GOT3 (cell line): ENCODE data around the gene IRF8.
"Not testable (repeated sequence)": the region's sequence is repeated elsewhere in the genome, so short reads cannot be mapped to it uniquely, and the experiment has no call there.

Experiments
- DNase-seq: peaks from one replicate; lab custom pipeline; 2025; ENCODE audit warnings: mixed read lengths; lab: John Stamatoyannopoulos, UW

The IRF8 gene

DNA sequence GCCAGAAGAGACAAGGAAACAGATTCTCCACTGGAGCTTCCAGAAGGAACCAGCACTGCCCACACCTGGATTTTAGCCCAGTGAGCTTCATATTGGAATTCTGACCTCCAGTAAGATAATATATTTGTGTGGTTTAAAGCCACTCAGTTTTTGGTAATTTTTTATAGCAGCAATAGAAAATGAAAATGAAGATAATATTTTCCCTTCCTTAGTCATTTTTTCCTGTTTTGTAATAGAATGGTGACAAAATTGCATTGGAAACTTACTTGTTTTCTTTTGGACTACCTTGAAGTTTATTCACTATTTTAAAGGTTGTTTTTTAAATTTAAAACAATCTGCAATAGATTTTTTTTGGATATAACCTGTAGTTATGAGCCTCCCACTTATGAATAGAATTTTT, 29.8 kb upstream of the IRF8 start:
- DNase-seq, result no peak

DNA sequence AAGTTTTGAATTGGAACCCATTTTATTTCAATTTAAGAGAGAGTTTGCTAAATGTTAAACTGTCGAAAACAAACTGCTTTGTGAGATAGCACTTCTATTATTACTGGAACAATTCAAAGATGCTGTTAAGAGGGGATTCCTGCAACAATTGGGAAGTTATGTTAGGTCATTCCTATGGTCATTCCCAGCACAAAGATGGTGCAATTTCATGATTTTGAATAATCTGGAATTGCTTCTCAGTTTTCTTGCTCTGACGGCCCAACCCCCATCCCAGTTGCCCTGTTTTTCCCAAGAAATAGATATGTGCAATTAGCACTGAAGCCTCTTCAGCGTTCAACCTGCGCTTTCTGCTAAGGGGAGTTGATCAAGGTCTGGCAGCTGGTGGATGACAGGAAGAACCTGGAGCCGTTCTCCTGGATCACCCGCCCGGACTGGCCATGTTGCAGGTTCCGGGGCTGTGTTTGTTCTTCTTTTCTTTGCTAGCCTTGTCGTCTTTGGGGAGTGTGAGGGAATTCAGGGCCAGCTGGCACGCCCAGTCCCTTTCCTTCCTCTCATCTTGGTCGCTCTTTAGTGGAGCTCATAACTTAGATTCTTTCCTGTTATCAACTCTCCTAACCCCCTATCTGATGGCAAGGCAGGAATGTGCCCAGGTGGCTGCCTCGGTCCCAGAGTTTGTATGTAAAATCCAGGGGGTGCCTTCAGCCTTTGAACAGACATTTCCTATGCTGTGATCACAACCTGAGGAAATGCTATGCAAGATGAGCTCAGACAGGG, 29.0 kb upstream of the IRF8 start:
- DNase-seq, result no peak

DNA sequence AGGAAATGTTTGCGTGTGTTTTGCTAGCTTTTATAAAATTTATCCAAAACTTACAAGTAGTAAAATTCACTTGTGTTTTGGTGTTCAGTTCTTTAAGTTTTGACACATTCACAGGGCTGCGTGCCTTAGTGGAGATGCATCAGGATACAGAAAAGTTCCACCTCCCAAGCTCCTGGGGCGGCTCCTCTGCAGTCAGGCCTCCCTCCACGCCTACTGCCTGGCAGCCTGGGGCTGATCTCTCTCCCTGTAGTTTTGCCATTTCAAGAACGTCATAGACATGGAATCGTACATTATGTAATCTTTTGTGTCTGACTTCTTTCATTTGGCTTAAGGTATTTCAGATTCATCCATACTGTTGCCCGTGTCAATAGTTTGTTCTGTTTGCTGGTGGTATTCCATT, 27.2 kb upstream of the IRF8 start:
- DNase-seq, result no peak

DNA sequence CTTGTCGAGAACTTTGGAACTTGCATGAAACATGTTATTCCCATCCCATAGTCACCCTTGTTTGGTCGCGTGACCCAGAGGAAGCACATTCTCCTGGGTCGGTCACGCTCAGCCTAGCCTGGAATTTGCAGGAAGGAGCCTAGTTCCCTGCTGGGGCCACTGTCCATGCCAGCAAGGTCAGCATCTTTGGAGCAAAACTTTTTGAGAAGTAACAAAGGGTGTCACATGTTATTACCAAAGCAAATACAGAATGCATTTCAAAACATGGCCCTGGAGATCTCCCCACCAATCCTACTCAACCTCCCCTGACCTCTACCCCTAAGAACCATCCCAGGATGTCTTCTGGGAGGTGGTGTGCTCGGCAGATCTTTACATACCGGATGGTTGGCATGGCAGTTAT, 26.2 kb upstream of the IRF8 start:
- no peak for DNase-seq

DNA sequence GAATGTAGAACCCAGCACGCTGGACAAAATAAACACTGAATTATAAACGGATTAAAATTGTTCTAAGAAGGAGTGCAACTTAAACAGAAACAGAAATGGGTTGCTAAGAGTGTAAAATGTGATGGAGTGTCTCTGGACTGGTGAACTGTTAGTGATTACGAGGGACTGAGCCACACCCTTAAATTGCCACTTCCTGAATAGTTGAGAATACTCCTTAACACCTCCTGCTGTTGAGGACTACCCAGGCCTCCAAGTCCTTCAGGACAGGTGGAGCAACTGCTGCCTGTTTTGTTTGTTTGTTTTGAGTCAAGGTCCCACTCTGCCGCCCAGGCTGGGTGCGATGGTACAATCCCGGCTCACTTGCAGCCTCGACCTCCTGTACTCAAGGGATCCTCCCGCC, 25.8 kb upstream of the IRF8 start:
- no peak for DNase-seq

DNA sequence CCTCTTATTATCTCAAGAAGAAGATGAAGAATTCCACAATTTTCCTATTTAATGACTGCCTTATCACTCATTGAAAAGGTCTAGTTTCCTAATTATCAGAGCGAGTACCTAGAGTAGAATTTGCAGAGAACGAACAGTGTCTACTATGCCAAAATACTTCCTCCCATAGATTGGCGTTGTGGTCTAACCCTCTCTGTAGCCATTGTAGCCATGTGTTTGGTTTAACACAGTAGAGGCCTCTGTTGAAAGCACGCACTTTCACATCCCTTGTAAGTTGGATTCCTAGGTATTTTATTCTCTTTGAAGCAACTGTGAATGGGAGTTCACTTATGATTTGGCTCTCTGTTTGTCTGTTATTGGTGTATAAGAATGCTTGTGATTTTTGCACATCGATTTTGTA, 24.9 kb upstream of the IRF8 start:
- not testable (repeated sequence) for DNase-seq

DNA sequence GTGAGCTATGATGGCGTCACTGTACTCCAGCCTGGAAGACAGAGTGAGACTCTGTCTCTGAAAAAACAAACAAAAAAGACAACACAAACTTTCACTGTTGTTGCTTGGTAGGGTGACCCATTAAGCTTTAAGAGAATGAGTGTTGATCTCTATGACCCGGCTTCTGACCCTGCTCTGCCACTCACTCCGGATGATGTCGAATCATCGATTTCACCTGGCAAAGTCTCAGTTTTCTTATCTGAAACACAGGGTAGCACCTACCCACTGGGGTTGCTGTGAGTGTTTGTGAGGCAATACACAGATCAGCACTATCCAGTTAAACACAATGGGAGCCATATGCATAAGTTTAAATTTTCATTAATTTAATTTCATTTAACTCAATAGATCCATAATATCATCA, 20.6 kb upstream of the IRF8 start:
- DNase-seq, result no peak

DNA sequence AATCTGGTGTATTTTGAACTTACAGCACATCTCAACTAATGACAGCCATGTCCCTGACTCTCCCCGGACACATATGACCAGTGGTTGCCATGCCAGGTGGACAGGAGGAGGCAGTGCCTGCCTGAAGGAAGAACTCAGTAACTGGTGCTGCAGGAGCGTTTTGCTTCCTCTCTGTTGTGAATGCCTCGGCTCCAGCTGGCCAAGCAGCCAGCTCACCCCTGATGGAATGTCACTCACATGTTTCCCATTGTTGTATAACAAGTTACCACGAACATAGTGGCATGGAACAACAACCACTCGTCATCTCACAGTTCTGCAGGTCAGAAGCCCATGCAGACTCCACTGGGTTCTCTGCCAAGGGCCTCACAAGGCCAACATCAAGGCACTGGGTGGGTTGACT, 20.1 kb upstream of the IRF8 start:
- no peak for DNase-seq

DNA sequence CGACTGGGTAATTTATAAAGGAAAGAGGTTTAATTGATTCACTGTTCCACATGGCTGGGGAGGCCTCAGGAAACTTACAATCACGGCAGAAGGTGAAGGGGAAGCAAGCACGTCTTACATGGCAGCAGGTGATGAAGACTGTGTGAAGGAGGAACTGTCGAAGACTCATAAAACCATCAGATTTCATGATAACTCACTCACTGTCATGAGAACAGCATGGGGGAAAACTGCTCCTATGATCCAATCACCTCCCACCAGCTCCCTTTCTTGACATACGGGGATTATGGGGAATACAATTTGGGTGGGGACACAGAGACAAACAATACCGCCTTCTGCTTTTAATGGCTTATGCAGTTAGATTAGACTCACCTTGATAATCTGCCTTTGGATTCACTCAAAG, 19.4 kb upstream of the IRF8 start:
- DNase-seq, result no peak

DNA sequence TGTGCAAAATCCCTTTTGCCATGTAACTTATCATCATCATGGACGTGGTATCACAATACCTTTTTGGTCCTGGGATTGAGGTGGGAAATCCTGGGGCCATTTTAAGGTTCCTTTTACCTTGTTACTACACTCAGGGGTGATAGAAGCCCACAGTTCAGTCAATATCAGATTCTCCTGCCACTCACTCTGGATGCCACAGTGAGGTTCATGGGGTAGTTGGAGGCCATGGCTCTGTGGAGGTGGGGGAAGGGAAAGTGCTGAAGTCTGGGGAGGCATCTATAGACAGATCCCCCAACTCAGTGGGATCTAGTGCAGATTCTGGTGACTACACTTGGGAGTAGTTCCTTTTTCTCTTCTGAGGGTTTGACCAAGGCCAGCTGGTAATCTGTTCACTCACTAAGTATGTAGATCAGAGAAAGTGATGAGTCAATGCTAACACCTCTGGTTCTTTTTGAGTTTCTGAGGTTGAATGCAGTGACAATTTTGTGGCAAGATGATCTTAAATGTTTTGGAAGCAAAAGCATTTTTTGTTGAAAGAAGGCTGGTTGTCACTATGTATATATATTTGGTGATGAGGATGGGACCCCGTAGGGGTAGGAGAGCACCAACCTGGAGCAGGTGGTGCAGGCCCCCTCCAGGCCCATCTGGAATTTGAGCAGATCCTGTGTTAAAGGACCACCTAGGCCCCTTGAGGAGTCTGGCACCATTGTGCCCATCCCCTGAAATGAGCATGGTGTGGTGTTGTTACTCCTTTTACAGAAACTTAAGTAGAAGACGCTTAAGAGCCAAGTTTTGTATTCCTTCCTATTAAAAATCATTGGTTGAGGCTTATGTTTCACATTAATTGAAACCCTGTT, 18.8 kb upstream of the IRF8 start:
- no peak for DNase-seq

DNA sequence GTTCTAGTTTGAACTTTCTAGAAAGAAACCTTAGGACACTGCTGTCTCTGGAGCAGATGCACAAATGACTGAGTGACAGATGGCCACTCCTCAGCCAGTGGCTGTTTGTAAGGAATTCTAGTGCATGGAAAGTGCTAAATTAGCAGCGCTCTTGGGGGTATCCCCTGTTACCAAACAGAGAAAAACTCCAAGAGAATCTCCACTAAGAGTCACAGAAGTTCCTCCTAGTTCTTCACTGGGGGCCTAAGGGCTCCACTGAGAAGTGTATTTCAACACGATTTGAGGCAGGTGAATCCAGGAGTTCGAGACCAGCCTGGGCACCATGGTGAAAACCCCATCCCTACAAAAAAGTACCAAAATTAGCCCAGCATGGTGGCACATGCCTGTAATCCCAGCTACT, 18.1 kb upstream of the IRF8 start:
- no peak for DNase-seq

DNA sequence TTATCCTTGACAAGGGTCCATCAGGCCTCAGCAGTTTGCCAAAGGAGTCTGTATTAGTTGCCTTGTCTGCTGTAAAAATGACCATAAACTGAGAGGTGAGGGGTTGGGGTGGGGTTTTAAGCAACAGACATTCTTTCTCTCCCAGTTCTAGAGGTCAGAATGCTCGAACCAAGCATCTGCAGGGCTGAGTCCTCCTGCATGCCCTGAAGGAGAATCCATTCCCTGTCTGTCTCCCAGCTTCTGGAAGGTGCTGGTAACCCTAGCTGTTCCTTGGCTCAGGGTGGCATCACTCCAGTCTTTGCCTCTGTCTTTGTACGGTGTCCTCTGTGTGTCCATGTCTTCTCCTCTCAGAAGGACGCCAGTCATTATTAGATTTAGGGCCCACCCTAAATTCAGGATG, 17.5 kb upstream of the IRF8 start:
- DNase-seq, result no peak

DNA sequence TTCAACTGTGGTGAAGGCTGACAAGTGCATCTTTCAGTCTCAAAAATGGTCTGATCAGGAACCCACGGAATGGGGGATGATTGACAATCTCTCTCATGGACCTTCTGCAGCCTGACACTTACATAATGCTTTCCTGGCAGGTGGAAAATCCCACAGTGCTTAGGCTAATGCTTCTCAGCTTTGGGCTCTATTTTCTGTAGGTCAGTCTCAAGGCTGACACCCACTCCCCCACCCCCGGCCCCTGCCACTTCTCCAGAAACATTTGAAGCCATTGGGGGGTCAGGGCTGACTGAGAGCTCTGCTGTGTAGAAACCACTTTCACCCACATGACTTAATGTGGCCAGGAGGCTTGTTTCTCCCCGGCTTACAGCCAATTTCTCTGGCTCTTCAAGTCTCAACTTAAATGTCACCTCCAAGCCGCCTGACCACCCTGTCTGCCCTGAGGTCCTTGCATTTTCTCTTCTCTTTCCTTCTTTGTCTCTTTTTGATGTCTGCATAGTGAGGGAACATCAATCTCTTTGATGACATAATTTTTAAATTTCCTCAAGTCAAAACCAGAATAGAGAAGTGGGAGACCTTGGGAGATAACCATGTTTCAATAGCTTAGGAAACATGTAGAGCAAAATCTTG, 16.7 kb upstream of the IRF8 start:
- DNase-seq, result no peak

DNA sequence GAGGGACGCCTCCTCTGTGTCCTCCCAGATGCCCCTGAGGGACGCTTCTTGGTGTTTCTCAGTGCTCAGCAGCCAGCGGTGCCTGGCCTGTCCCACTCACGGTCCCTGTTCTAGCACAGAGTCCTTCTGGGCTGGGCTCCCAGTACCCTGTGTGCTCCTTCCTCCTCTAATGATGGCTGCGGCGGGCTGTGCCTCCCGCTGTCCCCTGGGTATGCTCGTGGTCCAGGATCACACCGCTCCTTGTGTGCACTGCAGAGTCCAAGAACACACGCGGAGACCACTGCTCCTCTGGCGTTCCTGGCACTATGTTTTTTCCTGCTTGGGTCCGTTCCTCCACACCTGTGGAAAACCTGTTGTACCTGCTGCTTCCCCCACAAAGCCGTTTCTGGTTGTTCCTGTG, 15.1 kb upstream of the IRF8 start:
- no peak for DNase-seq

DNA sequence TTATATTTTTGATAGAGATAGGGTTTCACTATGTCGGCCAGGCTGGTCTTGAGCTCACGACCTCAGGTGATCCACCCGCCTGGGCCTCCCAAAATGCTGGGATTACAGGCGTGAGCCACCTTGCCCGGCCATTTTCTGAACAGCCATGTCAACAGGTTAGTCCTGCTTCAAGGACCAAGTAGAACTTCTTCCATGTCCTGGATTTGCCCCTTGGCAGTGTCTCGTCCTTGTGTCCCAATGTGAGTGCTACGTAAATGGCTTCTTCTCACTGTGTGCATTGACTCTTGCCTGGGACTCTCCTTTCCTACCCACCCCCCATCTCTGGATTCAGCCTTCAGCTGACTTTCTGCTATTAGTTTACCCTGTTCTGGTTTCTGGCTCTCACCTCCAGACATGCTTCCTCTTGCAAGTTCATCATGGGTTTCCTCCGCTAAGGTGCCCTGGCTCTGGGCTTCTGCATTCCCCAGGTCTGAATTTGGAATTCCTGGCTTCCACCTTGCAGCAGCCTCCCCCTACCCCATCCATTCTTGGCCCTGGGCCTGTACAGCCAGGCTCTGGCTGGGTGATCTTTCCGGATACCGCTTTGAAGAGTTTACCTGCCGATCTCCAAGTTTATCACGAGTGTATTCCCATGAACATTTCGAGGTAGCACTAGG, 14.0 kb upstream of the IRF8 start:
- no peak for DNase-seq

DNA sequence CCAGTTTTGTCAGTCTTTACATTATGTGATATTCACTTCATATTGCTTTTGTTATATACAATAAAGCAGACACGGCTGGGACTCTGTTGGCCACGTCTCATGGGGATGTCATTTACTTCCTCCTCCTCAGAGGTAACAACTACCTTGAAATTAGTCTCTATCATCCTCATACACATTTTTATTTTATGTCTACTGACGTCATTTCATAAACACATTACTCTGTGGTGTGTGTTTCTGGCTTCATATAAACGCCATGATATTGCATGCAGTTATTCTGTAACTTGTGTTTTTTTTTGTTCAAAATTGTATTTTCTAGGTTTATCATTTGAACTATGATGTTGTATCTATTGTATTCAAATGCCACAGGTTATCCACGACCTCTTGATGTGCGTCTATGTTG, 13.4 kb upstream of the IRF8 start:
- no peak for DNase-seq

DNA sequence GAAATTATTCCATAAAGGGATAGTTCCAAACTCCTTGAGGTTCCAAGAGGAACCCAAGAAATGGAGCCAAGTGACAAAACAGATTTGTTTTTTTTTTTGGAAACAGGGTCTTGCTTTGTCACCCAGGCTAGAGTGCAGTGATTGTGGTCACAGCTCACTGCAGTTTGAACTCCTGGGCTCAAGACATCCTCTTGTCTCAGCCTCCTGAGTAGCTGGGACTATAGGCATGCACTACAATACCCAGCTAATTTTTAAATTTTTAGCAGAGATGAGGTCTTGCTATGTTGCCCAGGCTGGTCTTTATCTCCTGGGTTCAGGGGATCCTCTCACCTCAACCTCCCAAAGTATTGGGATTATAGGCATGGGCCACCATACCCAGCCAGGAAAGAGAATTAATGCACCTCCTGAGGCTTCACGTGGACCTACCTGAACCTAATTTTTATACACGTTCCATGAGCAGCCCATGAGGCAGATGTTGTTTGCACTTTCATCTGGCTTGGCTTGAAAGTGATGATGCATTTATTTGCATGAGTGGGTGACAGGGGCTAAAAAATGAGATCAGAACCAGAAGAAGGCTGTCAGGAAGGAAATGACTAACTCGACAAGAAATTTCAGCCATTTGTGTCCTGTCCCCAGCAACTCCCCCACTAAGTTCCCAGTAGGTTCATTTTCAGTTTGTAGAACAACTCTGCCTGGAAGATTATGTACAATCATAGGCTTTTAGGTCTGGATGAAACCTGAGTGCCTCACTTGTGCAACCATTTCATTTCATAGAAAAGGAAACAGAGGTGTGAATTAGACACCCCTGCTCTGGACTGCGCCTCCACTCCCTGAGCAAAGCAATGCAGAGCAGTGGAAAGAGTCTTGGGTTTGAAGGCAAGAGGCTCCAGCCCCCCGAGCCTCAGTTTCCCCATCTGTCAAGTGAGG, 10.3 kb upstream of the IRF8 start:
- no peak for DNase-seq

DNA sequence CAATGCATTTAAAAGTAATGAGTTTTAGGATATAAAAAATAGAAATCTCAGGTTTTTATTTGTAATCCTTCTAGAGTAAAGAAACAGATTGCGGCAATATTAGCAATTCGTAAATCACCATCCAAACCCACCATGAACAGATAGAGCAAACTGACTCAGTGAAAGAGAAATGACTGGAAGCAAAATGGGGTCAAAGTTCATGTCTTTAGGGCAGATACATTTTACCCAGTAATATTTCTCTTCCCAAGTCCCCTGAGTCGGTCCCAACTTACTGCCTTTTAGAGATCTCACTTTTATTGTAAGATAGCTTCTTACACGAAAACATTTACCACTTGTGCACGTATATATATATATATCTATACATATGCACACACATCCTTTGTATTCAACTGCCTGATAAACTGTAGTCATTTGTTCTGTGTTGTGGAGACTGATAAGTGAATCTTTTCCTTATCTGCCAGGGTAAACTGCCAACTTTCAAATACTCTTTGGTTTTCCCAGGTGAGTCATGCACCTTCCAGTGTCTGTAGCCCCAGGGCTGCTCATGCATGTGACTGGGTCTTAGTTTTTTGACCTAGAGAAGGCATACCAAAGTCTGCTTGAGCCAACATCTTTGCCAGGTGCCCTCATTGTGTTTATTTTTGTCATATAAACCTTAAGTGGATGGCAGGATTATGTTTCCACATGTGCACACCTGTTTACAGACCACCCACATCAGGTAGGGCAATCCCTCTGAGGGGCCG, 7.8 kb upstream of the IRF8 start:
- no peak for DNase-seq

DNA sequence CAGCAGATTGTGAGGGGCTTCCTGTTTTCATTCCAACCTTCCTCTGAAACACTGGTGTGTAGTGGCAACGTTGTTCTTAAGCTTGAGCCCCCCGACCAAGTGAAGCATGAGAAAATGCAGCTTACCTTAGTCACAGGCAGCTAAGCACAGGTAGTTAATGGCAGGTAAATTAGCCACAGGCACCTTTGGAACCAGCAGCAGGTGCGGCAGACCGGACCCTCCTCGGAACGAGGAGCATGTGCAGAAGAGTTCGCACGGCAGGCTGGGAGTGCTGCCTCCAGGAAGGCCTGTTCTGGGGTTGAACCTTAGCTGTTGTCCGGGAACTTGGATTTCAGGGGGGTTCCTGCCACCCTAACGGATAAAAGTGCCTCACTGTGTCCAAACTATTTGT, 7.2 kb upstream of the IRF8 start:
- no peak for DNase-seq

DNA sequence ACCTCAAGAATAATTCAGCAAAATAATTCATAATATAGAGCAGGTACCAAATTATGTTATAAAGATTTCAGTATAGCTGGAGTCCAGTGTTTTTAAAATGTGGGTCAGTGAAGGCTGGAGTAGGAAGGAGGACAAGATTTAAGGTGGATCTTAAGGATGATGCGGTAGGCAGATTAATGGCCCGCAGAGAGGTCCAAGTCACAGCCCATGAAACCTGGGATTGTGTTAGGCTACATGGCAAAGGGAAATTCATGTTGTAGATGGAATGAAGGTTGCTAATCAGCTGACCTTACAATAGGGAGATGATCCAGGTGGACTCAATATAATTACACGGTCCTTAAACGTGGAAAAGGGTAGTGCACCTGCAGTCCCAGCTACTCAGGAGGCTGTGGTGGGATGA, 6.2 kb upstream of the IRF8 start:
- DNase-seq, result no peak

DNA sequence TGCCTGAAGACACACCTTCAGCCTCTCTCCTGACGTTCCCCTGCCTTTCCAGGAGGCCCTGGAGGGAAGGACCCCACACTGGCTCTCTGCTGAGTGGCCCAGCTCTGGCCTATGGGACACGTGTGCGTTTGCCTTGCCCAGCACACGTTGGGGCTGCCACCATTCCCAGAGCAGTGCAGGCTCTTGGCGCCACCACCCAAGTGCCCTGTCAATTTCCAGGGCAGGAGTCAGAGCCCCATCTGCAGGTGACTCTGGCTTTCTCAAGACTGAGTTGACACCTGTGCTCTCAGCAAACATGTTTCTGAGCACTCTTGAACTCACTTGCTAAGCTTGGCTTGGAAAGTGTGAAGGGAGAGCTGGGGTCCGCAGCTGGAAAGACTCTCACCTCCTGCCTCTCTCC, 4.7 kb upstream of the IRF8 start:
- DNase-seq, result no peak
